ENCODE results near the gene HMGXB3.

GRCh38 chr5:149979896-149980295 is 20.6 kb upstream of the HMGXB3 start:
- TF ChIP-seq EP300 (IDR thresholded peaks at IDR 0.05) (no peak), POLR2A (IDR thresholded peaks at IDR 0.05) (no peak)
- TF ChIP-seq, protein P1, sequence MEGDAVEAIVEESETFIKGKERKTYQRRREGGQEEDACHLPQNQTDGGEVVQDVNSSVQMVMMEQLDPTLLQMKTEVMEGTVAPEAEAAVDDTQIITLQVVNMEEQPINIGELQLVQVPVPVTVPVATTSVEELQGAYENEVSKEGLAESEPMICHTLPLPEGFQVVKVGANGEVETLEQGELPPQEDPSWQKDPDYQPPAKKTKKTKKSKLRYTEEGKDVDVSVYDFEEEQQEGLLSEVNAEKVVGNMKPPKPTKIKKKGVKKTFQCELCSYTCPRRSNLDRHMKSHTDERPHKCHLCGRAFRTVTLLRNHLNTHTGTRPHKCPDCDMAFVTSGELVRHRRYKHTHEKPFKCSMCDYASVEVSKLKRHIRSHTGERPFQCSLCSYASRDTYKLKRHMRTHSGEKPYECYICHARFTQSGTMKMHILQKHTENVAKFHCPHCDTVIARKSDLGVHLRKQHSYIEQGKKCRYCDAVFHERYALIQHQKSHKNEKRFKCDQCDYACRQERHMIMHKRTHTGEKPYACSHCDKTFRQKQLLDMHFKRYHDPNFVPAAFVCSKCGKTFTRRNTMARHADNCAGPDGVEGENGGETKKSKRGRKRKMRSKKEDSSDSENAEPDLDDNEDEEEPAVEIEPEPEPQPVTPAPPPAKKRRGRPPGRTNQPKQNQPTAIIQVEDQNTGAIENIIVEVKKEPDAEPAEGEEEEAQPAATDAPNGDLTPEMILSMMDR (IDR thresholded peaks at IDR 0.05), result no peak

Measured in tibial nerve (tissue), 4 donors.